GM19438 (cell line): Measurements from ENCODE around the gene FGFR2.

ENCODE experiments used
- ATAC-seq: cut with Tn5 transposase; IDR thresholded peaks from one replicate; pipeline ENCODE4 v1.9.1; 2021; ENCODE audit warnings: low read depth; ENCODE audit not compliant: unreplicated experiment

FGFR2 gene

GRCh38 chr10:121592155-121592890 lies 5.9 kb downstream of the FGFR2 start:
- ATAC-seq: no peak

- no peak for ATAC-seq
Measured at GRCh38 chr10:121591186-121591585, 7.1 kb downstream of the FGFR2 start.

- no peak for ATAC-seq
Measured at GRCh38 chr10:121590772-121591171, 7.5 kb downstream of the FGFR2 start.

DNA sequence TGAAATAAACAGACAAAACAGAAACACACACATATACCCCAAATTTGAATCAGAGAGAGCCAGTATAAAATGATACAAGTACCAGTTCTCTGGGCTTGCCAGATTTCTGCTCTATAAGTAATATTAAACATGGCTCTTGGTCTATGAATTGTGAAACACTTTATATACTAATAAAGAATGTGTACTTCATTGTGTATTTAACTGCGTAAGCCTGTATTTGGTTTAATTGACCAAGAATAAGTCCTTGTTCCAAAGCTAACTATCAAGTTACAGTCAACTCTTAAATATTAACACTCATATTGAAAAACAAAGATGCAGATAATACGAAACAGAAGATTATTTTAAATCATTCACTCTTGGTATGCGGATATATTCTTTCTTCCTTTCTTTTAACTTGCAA lies 8.7 kb downstream of the FGFR2 start:
- no peak for ATAC-seq

DNA sequence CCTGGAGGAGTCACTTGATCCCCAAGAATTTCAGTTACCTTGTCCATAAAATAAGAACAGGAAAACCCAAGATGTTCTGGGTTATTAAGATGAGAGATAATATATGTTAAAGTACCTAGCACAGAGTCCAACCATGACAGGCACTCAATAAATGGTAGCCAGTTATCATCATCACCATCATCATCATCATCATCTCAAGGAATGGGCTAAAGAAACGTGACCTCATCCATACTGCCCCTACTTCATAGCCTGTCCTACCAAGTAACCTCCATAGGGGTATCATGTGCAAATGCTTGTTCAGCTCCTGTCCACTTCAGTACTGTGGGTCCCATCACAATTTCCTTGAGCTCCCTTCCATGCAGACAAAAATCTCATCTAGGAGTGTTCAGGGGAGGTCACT lies 14.4 kb downstream of the FGFR2 start:
- no peak for ATAC-seq

GRCh38 chr10:121583258-121583657 lies 15.0 kb downstream of the FGFR2 start:
- no peak for ATAC-seq

DNA sequence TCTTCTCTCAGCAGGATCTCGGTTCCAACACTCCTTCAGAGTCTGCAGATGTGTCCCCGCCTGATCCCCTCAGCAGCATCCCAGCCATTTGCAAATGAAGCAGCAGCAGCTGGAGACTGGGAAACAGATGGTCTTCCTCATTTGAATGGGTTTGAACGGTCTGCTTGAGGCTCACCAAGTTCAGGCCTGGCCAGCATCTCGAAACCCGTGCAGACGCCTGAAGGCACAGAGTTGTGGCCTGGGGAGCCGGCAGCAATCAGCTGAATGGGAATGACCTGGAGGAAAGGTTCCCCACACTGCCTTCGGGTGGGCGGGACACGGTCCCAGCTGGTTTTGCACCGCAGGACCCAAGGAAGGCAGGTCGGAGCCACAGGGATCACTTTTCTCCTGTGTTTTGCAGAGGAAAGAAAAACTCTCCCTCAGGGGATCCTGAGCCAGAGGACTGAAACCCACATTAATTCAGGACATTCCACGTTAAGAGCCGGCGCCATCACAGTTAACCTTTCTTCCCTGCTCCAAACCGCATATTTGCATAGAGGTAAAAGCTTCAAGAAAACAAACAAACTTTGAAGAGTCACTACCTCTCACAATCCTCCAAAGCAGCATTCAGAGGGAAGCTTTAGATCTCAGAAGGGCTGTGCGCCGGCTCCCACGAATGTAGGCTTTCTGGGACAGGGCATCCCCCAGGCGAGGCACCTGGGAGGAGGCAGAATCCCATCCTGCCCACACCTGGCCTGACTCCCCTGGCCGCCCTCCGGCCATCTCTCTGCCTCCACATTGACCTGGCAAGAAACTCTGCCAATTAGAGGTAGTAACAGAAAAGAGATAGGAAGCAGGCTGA lies 17.7 kb downstream of the FGFR2 start:
- no peak for ATAC-seq

DNA sequence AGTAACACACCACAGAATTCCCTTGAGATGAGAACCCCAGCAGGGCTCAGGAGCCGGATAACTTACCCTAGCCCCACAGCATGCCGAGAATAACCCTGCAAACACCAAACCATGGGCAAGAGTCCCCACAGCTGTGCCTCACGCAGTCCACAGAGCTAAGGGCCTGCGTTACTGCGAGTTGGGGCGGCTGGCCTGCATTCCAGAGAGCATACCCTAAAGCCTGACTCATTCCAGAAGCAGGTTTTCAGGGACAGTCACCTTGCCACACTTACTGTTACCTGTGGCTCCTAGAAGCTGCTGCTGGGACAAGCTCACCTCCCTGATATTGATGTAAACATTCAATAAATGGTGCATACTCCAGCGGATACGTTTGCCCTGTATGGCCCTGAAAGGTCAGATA lies 18.6 kb downstream of the FGFR2 start:
- ATAC-seq: no peak

GRCh38 chr10:121578965-121579364 lies 19.3 kb downstream of the FGFR2 start:
- no peak for ATAC-seq

- no peak for ATAC-seq
Measured at GRCh38 chr10:121578298-121578697, 19.9 kb downstream of the FGFR2 start.

- no peak for ATAC-seq
Measured at GRCh38 chr10:121577568-121577967, 20.7 kb downstream of the FGFR2 start.

DNA sequence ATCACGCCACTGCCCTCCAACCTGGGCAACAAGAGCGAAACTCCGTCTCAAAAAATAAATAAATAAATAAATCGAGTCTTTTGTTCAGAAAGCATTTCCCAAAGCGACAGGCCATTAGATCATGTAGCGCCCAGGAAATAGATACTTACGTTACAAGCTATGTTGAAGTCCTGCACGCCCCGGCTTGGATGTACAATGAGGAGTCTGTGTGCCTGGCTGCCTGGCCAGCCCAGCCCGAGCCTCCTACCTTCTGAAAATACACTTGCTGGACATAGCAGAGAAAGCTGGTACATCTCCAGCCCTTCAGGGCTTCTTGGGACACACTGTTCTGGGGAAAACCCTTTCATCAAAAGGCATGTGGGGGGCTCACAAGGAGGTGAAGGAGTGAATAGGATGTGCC lies 22.1 kb downstream of the FGFR2 start:
- ATAC-seq: no peak

- ATAC-seq: no peak
Measured at GRCh38 chr10:121574519-121575166, 23.6 kb downstream of the FGFR2 start.

GRCh38 chr10:121573538-121573941 lies 24.7 kb downstream of the FGFR2 start:
- no peak for ATAC-seq

- no peak for ATAC-seq
Measured at GRCh38 chr10:121572859-121573537, 25.2 kb downstream of the FGFR2 start.

DNA sequence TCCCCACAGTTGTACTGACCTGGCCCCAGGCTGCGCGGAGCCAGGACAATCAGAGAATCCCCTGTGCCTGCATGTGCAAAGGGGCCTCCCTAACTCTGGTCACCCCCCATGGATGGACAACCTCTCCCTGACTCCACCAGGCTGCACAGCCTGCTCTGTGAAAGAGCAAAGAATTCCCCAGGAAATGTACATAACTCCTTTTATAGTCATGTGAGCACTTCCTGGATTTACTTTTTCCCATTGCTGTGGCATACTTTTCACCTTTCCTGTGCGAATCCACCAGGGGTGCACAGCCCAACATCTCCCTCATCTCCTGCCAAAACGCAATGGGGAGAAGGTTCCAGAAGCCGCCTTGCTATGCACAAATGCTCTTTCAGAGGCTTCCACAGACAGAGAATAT lies 27.9 kb downstream of the FGFR2 start:
- ATAC-seq: no peak

- no peak for ATAC-seq
Measured at GRCh38 chr10:121568275-121568674, 30.0 kb downstream of the FGFR2 start.

DNA sequence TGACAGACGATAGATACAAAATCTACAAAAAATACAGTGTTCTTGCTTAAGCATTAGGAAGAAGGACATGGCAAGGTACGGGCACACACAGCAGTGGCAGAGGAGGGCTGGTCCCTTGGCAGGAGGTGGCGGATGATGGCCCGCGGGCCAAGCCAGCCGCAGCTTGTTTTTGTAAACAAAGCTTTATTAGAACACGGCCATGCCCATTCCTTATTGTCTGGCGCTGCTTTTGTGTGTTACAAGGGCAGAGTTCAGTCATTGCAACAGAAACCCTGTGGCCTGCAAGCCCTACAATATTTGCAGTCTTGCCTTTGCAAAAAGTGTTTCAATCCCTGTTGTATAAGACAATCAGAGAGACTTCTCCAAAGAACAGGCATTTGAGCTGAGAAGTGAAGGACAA lies 30.7 kb downstream of the FGFR2 start:
- ATAC-seq: no peak

DNA sequence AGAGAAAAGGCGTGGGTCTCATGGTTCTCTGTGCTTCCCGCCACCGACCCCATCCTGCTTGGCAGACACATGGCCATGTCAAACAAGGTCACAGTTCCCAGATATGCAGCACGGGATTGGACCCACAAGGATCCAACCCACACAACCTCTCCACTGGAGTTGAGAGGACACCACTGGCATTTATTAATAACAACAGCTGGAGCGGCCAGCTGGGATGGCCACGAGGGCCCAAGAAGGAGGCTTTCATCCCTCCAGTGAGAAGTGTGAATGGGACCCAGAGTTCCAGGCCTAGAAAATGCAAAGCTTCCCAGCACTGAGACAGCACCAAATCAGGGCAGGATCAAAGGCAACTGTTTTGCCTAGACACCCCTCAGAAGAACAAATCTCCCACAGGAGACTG lies 31.5 kb downstream of the FGFR2 start:
- ATAC-seq: no peak

DNA sequence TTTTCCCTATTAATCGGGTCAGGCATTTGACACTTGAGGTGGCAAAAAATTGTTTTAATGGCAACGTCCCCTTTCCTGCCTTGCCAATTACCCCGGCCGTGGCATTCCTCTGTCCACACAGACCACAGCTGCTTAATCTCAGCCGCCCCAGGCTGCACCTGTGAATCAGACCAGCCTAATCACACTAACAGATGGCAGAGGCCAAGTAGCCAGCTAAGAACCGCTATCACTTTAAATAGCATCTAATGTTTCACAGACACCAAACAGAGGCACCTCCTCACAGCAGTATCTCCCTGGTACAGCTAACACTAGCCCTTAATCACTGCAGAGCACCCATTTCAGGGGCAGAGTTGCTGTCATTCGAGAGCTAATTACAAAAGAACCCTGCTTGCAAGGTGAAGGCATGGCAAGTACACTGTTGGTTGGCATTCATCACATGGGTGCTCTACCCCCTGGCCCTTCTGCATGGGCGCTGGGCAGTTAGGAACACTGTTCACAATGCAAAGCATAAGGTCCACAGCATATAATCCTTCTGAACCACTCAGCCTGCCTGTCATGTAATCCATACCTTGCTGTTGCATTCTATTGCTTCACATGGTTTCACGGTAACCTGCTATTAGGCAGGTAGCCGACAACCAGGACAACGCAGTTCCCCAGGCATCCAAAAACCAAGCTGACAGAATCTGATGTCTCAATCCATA lies 38.8 kb downstream of the FGFR2 start:
- no peak for ATAC-seq
